ENCODE results near the gene CBX8.
A peak's percentile ranks its signal among the peaks of the same experiment; 100 is the strongest.

CBX8 gene

GRCh38 chr17:79778504-79779083 is 18.3 kb downstream of the CBX8 start:
- no peaks in the 10 kb centered on the region for H3K9me3 ChIP-seq (ENCODE audit: control insufficient read depth, low read length)
- H3K4me1 ChIP-seq (ENCODE audit: control insufficient read depth, insufficient read depth, low read depth, low read length), result peaks cover 13% of the 10 kb centered on the region
- no peak overlapping the region for H2BK120ac ChIP-seq (ENCODE audit: low read depth, low read length)
- H2BK5ac ChIP-seq (ENCODE audit: low read depth, low read length, poor library complexity, severe bottlenecking), result no peak overlapping the region
- no peak overlapping the region for H2BK15ac ChIP-seq (ENCODE audit: low read depth, poor library complexity, severe bottlenecking)
- no peak overlapping the region for H2AK5ac ChIP-seq (ENCODE audit: low read length, severe bottlenecking)
- no peak overlapping the region for H4K8ac ChIP-seq (ENCODE audit: low read length)
- no peak overlapping the region for H3K4ac ChIP-seq (ENCODE audit: low read depth in 1 of 2, low read length in 2 of 2)
- peak overlapping the region in 1 of 2 experiments; percentile 78 for H3K4me3 ChIP-seq (ENCODE audit: insufficient read depth in 1 of 2, low read depth in 1 of 2, low read length in 2 of 2)
- no peak overlapping the region for H3K23ac ChIP-seq (ENCODE audit: low read length in 2 of 2)
- peak; percentile 17 for DNase-seq
- WGBS, result 1% methylated on average over 26 of the region's 49 CpGs
- no peak overlapping the region for H3K14ac ChIP-seq (ENCODE audit: low read length in 2 of 2)
- no peak overlapping the region for H4K91ac ChIP-seq (ENCODE audit: low read length)
- H3K27ac ChIP-seq (ENCODE audit: low read length, poor library complexity, severe bottlenecking), result no peak overlapping the region
- peak overlapping the region in 1 of 2 experiments; percentile 50 for H3K18ac ChIP-seq (ENCODE audit: low read depth in 1 of 2, low read length in 2 of 2)
- no peak overlapping the region for H2BK12ac ChIP-seq (ENCODE audit: low read length in 2 of 2)
- peak overlapping the region; percentile 81 for H3K4me2 ChIP-seq (ENCODE audit: low read length, poor library complexity, severe bottlenecking)
- no peak overlapping the region for H3K9ac ChIP-seq (ENCODE audit: low read length)
- H2AFZ ChIP-seq (ENCODE audit: low read depth, low read length), result peak overlapping the region; percentile 92
- no peaks in the 10 kb centered on the region for H3K79me1 ChIP-seq (replicated peaks; ENCODE audit: low read length, poor library complexity, severe bottlenecking)
- H3K27me3 ChIP-seq (ENCODE audit: control insufficient read depth in 1 of 2, insufficient read depth in 1 of 2, low read length in 2 of 2), result peaks cover 32 to 85% of the 10 kb centered on the region in 2 experiments
- H3K36me3 ChIP-seq (ENCODE audit: control insufficient read depth in 1 of 2, insufficient read depth in 2 of 2, low read depth in 1 of 2, low read length in 2 of 2), result peaks cover 0 to 12% of the 10 kb centered on the region in 2 experiments

GRCh38 chr17:79777894-79778503 is 18.9 kb downstream of the CBX8 start, which contains the start of gene CBX2:
CBX2 (plus strand) TSS chr17:79778148; CDS start chr17:79778236, 88 bp downstream.
- Histone ChIP-seq H3K4me1 (ENCODE audit: control insufficient read depth, insufficient read depth, low read depth, low read length) (peaks cover 13% of the 10 kb centered on the region), H2BK5ac (ENCODE audit: low read depth, low read length, poor library complexity, severe bottlenecking) (no peak within 1 kb of the TSS), H4K91ac (ENCODE audit: low read length) (no peak within 1 kb of the TSS), H3K27ac (ENCODE audit: low read length, poor library complexity, severe bottlenecking) (no peak within 1 kb of the TSS), H3K27me3 (ENCODE audit: control insufficient read depth in 1 of 2, insufficient read depth in 1 of 2, low read length in 2 of 2) (peaks cover 37 to 89% of the 10 kb centered on the region in 2 experiments), H3K4me3 (ENCODE audit: insufficient read depth in 1 of 2, low read depth in 1 of 2, low read length in 2 of 2) (peak within 1 kb of the TSS; percentile 63 to 78), H2BK15ac (ENCODE audit: low read depth, poor library complexity, severe bottlenecking) (no peak within 1 kb of the TSS), H2BK12ac (ENCODE audit: low read length in 2 of 2) (peak within 1 kb of the TSS in 1 of 2 experiments; percentile 48), H2AK5ac (ENCODE audit: low read length, severe bottlenecking) (no peak within 1 kb of the TSS), H3K18ac (ENCODE audit: low read depth in 1 of 2, low read length in 2 of 2) (peak within 1 kb of the TSS; percentile 52 to 90), H3K9me3 (ENCODE audit: control insufficient read depth, low read length) (no peaks in the 10 kb centered on the region), H3K23ac (ENCODE audit: low read length in 2 of 2) (peak within 1 kb of the TSS in 1 of 2 experiments; percentile 67), H3K4me2 (ENCODE audit: low read length, poor library complexity, severe bottlenecking) (peak within 1 kb of the TSS; percentile 81), H3K79me1 (replicated peaks; ENCODE audit: low read length, poor library complexity, severe bottlenecking) (no peaks in the 10 kb centered on the region), H3K9ac (ENCODE audit: low read length) (no peak within 1 kb of the TSS), H4K8ac (ENCODE audit: low read length) (peak within 1 kb of the TSS; percentile 45), H3K36me3 (ENCODE audit: control insufficient read depth in 1 of 2, insufficient read depth in 2 of 2, low read depth in 1 of 2, low read length in 2 of 2) (peaks cover 0 to 12% of the 10 kb centered on the region in 2 experiments), H3K4ac (ENCODE audit: low read depth in 1 of 2, low read length in 2 of 2) (no peak within 1 kb of the TSS), H3K14ac (ENCODE audit: low read length in 2 of 2) (peak within 1 kb of the TSS in 1 of 2 experiments; percentile 90), H2BK120ac (ENCODE audit: low read depth, low read length) (peak within 1 kb of the TSS; percentile 85), H2AFZ (ENCODE audit: low read depth, low read length) (peak within 1 kb of the TSS; percentile 92)
- peak; percentile 55 for DNase-seq
- 2% methylated on average over 35 of the region's 96 CpGs for WGBS

- H3K36me3 ChIP-seq (ENCODE audit: control insufficient read depth in 1 of 2, insufficient read depth in 2 of 2, low read depth in 1 of 2, low read length in 2 of 2), result peaks cover 0 to 9% of the 10 kb centered on the region in 2 experiments
- H3K14ac ChIP-seq (ENCODE audit: low read length in 2 of 2), result no peak overlapping the region
- H3K4me3 ChIP-seq (ENCODE audit: insufficient read depth in 1 of 2, low read depth in 1 of 2, low read length in 2 of 2), result peak overlapping the region; percentile 59 to 63
- no peak overlapping the region for H4K91ac ChIP-seq (ENCODE audit: low read length)
- H3K9ac ChIP-seq (ENCODE audit: low read length), result no peak overlapping the region
- H3K4me2 ChIP-seq (ENCODE audit: low read length, poor library complexity, severe bottlenecking), result peak overlapping the region; percentile 80
- H3K27ac ChIP-seq (ENCODE audit: low read length, poor library complexity, severe bottlenecking), result no peak overlapping the region
- H2BK5ac ChIP-seq (ENCODE audit: low read depth, low read length, poor library complexity, severe bottlenecking), result no peak overlapping the region
- peaks cover 13% of the 10 kb centered on the region for H3K4me1 ChIP-seq (ENCODE audit: control insufficient read depth, insufficient read depth, low read depth, low read length)
- H4K8ac ChIP-seq (ENCODE audit: low read length), result peak overlapping the region; percentile 45
- peak overlapping the region; percentile 52 to 90 for H3K18ac ChIP-seq (ENCODE audit: low read depth in 1 of 2, low read length in 2 of 2)
- H2AFZ ChIP-seq (ENCODE audit: low read depth, low read length), result peak overlapping the region; percentile 43
- DNase-seq, result peak; percentile 43
- no peak overlapping the region for H2AK5ac ChIP-seq (ENCODE audit: low read length, severe bottlenecking)
- peak overlapping the region in 1 of 2 experiments; percentile 48 for H2BK12ac ChIP-seq (ENCODE audit: low read length in 2 of 2)
- peak overlapping the region in 1 of 2 experiments; percentile 67 for H3K23ac ChIP-seq (ENCODE audit: low read length in 2 of 2)
- no peak overlapping the region for H3K4ac ChIP-seq (ENCODE audit: low read depth in 1 of 2, low read length in 2 of 2)
- no peaks in the 10 kb centered on the region for H3K79me1 ChIP-seq (replicated peaks; ENCODE audit: low read length, poor library complexity, severe bottlenecking)
- 3% methylated on average over 32 of the region's 51 CpGs for WGBS
- peak overlapping the region; percentile 85 for H2BK120ac ChIP-seq (ENCODE audit: low read depth, low read length)
- H3K27me3 ChIP-seq (ENCODE audit: control insufficient read depth in 1 of 2, insufficient read depth in 1 of 2, low read length in 2 of 2), result peaks cover 43 to 88% of the 10 kb centered on the region in 2 experiments
- H2BK15ac ChIP-seq (ENCODE audit: low read depth, poor library complexity, severe bottlenecking), result no peak overlapping the region
- H3K9me3 ChIP-seq (ENCODE audit: control insufficient read depth, low read length), result no peaks in the 10 kb centered on the region
These were observed 19.6 kb downstream of the CBX8 start for GRCh38 chr17:79777120-79777893.

Measured in mesenchymal stem cell (in vitro differentiated cells and primary cell).